Stimulated activated CD4-positive, alpha-beta T cell treated with anti-CD3 and anti-CD28 coated beads, Interleukin-12 subunit alpha, Interleukin-12 subunit beta, amount 100 ng/mL, for 48 hours (primary cell): ENCODE data around the gene RBM20.

Source experiments
- DNase-seq, 3 donors: peaks; one replicate each; pipeline ENCODE4 v3.0.0-alpha.2; 2020; ENCODE audit warnings: low read depth in 2 of 3, low spot score in 1 of 3

RBM20 gene

GRCh38 chr10:110887560-110887959 lies 243.4 kb downstream of the RBM20 start:
- no peak for DNase-seq
